A673 (cell line): ENCODE measurements around the gene ARHGAP18. TPM values are rescaled to one million over a fixed set of nuclear protein-coding genes. Genes with fewer than 3 reads are reported as not detected.

Source experiments
- BruUV-seq: library from RNA; stranded (reverse); fragments of 400-500 nt; replicated peaks from 2 replicates; lab custom pipeline; 2021; lab: Mats Ljungman, UMichigan
- CTCF ChIA-PET: fragments of 300-600 bp; sonication (Branson Sonifier 250); formaldehyde crosslinking; loops from one replicate; lab custom pipeline; 2022; ENCODE audit warnings: antibody characterized with exemption; lab: Charles Lee
- POLR2A ChIA-PET: fragments of 300-600 bp; sonication (Branson Sonifier 250); formaldehyde crosslinking; loops from one replicate; lab custom pipeline; 2022; ENCODE audit warnings: antibody characterized with exemption; ENCODE audit not compliant: low non-redundant PET; lab: Charles Lee
- DNase-seq: peaks from one replicate; pipeline ENCODE4 v3.0.0-alpha.2; 2015; ENCODE audit warnings: low spot score
- H3K27ac ChIP-seq: fragments of 200-600 bp; sonication (generic); 2 replicates; pipeline ENCODE4 v1.5.1; 2016; ENCODE audit warnings: mixed run types, low read depth, mild to moderate bottlenecking, mixed read lengths, antibody characterized with exemption, low read length; ENCODE audit not compliant: poor library complexity, severe bottlenecking
- H3K27me3 ChIP-seq: fragments of 200-600 bp; sonication (generic); replicated peaks from 2 replicates; pipeline ENCODE4 v1.6.1; 2017; ENCODE audit warnings: mixed run types, low read depth, mild to moderate bottlenecking, mixed read lengths, antibody characterized with exemption, low read length; ENCODE audit not compliant: insufficient read depth, poor library complexity
- H3K36me3 ChIP-seq: fragments of 200-600 bp; sonication (generic); 2 replicates; pipeline ENCODE4 v1.6.1; 2016; ENCODE audit warnings: mixed run types, mild to moderate bottlenecking, mixed read lengths, antibody characterized with exemption, low read length; ENCODE audit not compliant: insufficient read depth, poor library complexity, severe bottlenecking
- H3K4me1 ChIP-seq: fragments of 200-600 bp; sonication (generic); 2 replicates; pipeline ENCODE4 v1.6.1; 2017; ENCODE audit warnings: mixed run types, mild to moderate bottlenecking, mixed read lengths, antibody characterized with exemption, low read length; ENCODE audit not compliant: insufficient read depth, poor library complexity, severe bottlenecking
- H3K4me3 ChIP-seq: fragments of 200-600 bp; sonication (generic); 2 replicates; pipeline ENCODE4 v1.5.1; 2016; ENCODE audit warnings: low read depth, mixed run types, mild to moderate bottlenecking, mixed read lengths, low read length; ENCODE audit not compliant: poor library complexity, severe bottlenecking
- H3K9me3 ChIP-seq: fragments of 200-600 bp; sonication (generic); 2 replicates; pipeline ENCODE4 v1.6.1; 2016; ENCODE audit warnings: mixed run types, low read depth, mild to moderate bottlenecking, mixed read lengths, antibody characterized with exemption, low read length; ENCODE audit not compliant: poor library complexity, severe bottlenecking
- CTCF ChIP-seq: fragments of 300-800, 200-600 bp; sonication (generic); conservative IDR thresholded peaks from 2 replicates; pipeline ENCODE4 v1.5.1; 2017; ENCODE audit warnings: low read depth, mild to moderate bottlenecking, antibody characterized with exemption, low read length, moderate library complexity, mixed read lengths
- EZH2 ChIP-seq: fragments of 200-600 bp; sonication (generic); IDR thresholded peaks from 2 replicates; pipeline ENCODE4 v1.6.1; 2017; ENCODE audit warnings: borderline replicate concordance, low read depth, mild to moderate bottlenecking, mixed read lengths, antibody characterized with exemption, low read length; ENCODE audit not compliant: poor library complexity, severe bottlenecking
- intact Hi-C: fragments of 100-400 bp; cut with micrococcal nuclease; formaldehyde crosslinking; loops from one replicate; pipeline ENCODE4 v1.10.0; 2022; ENCODE audit not compliant: unreplicated experiment
- total RNA-seq: library from RNA; stranded (reverse); gene quantifications from 2 replicates; pipeline ENCODE4 v1.2.3, GENCODE V29; 2021

Gene ARHGAP18
- total RNA-seq, 1 experiment from 2014 or later: 14.2 TPM

- Histone ChIP-seq H3K9me3 (no peaks in the 10 kb centered on the region), H3K27ac (no peak overlapping the region), H3K36me3 (no peaks in the 10 kb centered on the region), H3K4me3 (no peak overlapping the region), H3K27me3 (no peaks in the 10 kb centered on the region), H3K4me1 (no peaks in the 10 kb centered on the region)
- peak; percentile 53 for DNase-seq
- intact Hi-C loops: loop anchor here (2.0 kb wide), 1 partner anchor 67 kb away; no protein-coding TSS in a partner anchor
- ChIA-PET POLR2A (no interaction called here), CTCF (interaction anchor here (1.3 kb wide), 1 partner anchor 66 kb away, joined by 4 read pairs; no protein-coding TSS in a partner anchor)
- no TSS peak for BruUV-seq
- TF ChIP-seq EZH2 (no peak), CTCF (peak; percentile 72)
Measured at GRCh38 chr6:129567374-129567773, 142.6 kb downstream of the ARHGAP18 start.

- Histone ChIP-seq H3K9me3 (no peaks in the 10 kb centered on the region), H3K27ac (no peak overlapping the region), H3K36me3 (no peaks in the 10 kb centered on the region), H3K27me3 (no peaks in the 10 kb centered on the region), H3K4me3 (no peak overlapping the region), H3K4me1 (no peaks in the 10 kb centered on the region)
- intact Hi-C loops: loop anchor here (2.0 kb wide), 1 partner anchor 65 kb away; no protein-coding TSS in a partner anchor
- TF ChIP-seq EZH2 (no peak), CTCF (no peak)
- CTCF ChIA-PET: interaction anchor here (1.3 to 1.4 kb wide), 2 partner anchors 65 to 66 kb away, joined by 3 read pairs; no protein-coding TSS in a partner anchor
- POLR2A ChIA-PET: no interaction called here
- no TSS peak for BruUV-seq
- no peak for DNase-seq
Measured at GRCh38 chr6:129565811-129566210, 144.2 kb downstream of the ARHGAP18 start.

GRCh38 chr6:129565366-129565765 lies 144.6 kb downstream of the ARHGAP18 start:
- H3K36me3 ChIP-seq: no peaks in the 10 kb centered on the region
- DNase-seq: no peak
- TF ChIP-seq EZH2: no peak
- no peak for TF ChIP-seq CTCF
- no peaks in the 10 kb centered on the region for H3K4me1 ChIP-seq
- H3K9me3 ChIP-seq: no peaks in the 10 kb centered on the region
- intact Hi-C loops: no loop called here
- H3K4me3 ChIP-seq: no peak overlapping the region
- ChIA-PET POLR2A (no interaction called here), CTCF (interaction anchor here (1.3 to 1.4 kb wide), 2 partner anchors 64 to 66 kb away, joined by 3 read pairs; no protein-coding TSS in a partner anchor)
- H3K27ac ChIP-seq: no peak overlapping the region
- BruUV-seq: no TSS peak
- H3K27me3 ChIP-seq: no peaks in the 10 kb centered on the region
